ENCODE data around the gene HSPA8. TPM values are rescaled to one million over a fixed set of nuclear protein-coding genes. Genes with fewer than 3 reads are reported as not detected.
"Not testable (repeated sequence)": the region's sequence is repeated elsewhere in the genome, so short reads cannot be mapped to it uniquely, and the experiment has no call there.

The HSPA8 gene
- total RNA-seq, 1 donor from 2014 or later, result 1,278 TPM

DNA sequence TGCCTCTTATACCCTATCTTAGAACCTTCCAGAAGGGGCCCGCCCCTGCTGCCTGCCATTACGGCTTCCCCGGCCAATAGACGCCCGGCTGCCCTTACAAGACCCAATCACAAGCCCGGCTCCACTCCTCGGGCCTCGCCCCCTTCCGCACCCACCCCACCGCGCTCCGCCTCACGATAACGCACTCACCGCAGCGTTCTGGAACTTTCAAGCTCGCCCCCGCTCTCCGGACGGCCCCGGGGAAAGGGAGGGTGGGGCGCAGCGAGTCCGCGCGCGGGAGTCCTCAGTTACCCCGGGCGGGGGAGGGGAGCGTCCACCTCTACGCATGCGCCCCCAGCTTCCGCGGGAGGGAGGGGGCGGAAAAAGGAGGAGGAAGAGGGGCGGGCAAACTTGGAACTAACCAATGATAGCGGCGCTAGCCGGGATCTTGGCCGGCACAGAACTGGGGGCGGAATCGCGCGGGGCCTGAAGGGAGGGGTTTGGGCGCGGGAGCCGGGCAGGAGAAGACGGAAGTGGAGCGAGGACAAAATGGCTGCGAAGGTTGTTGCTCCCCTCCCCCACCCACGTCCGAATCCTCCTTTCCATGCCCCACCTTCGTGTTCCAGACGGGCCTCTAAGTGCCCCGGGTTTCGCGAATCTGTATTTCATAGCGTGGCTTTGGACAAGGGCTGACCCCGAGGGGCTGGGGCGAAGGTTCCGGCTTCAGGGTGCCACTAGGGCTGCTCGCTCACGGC lies 389 bp upstream of the HSPA8 start:
- no peaks in the 10 kb centered on the region for H3K27me3 Mint-ChIP-seq
- H3K4me3 Mint-ChIP-seq, result peak overlapping the region; percentile 97
- peaks cover 69% of the 10 kb centered on the region for H3K4me1 Mint-ChIP-seq
- intact Hi-C loops (cut with micrococcal nuclease), result loop anchor here (1.0 to 10.0 kb wide), 10 partner anchors 8 to 1770 kb away; partner anchors contain the start of genes JHY, SC5D, SORL1 and SORL1-AS1
- peaks cover 61% of the 10 kb centered on the region for H3K36me3 Mint-ChIP-seq (ENCODE audit: low read depth)
- ATAC-seq (ENCODE audit: low read depth), result peak; percentile 82
- ChIA-PET CTCF (interaction anchor here (1.0 kb wide), 1 partner anchor 8 kb away, joined by 3 read pairs; no protein-coding TSS in a partner anchor), POLR2A (interaction anchor here (0.6 to 2.6 kb wide), 34 partner anchors 9 to 1975 kb away, joined by 3 to 30 read pairs (median 4); partner anchors contain the start of genes SC5D and ZNF202)
- H3K9me3 Mint-ChIP-seq, result no peaks in the 10 kb centered on the region
- H3K27ac Mint-ChIP-seq, result peak overlapping the region; percentile 100
- TF ChIP-seq, protein P1, sequence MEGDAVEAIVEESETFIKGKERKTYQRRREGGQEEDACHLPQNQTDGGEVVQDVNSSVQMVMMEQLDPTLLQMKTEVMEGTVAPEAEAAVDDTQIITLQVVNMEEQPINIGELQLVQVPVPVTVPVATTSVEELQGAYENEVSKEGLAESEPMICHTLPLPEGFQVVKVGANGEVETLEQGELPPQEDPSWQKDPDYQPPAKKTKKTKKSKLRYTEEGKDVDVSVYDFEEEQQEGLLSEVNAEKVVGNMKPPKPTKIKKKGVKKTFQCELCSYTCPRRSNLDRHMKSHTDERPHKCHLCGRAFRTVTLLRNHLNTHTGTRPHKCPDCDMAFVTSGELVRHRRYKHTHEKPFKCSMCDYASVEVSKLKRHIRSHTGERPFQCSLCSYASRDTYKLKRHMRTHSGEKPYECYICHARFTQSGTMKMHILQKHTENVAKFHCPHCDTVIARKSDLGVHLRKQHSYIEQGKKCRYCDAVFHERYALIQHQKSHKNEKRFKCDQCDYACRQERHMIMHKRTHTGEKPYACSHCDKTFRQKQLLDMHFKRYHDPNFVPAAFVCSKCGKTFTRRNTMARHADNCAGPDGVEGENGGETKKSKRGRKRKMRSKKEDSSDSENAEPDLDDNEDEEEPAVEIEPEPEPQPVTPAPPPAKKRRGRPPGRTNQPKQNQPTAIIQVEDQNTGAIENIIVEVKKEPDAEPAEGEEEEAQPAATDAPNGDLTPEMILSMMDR (IDR thresholded peaks at IDR 0.05), result no peak
- peak; percentile 98 for DNase-seq

DNA sequence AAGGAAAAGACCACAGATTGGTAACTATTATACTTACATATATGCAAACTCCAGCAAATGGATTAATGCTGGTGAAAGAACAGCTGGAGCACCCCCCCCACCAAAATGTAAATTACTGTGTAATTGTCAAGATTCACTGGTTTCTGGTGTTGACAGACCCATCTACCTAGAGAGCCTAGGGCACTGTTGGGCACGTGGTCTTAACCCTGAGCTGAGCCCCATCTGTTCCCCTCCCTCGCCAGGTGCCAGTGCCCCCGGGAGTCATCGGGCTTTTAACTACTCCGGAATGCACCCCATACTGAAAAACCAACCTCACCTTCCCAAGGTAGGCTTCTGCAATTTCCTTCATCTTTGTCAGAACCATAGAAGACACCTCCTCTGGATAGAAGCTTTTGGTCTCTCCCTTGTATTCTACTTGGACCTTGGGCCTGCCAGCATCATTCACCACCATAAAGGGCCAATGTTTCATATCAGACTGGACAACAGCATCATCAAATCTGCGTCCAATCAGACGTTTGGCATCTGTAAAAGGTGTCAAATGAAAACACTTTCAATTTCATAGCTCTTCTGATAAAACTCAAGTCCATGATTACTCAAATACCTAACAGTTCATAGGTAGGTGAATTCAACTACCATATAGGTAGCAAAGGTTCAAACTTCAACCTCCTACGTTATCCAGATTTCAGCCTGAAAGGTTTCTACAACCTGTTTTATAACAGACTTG lies 1.5 kb downstream of the HSPA8 start:
- ATAC-seq (ENCODE audit: low read depth) (no peak), DNase-seq (no peak)
- Mint-ChIP-seq H3K9me3 (no peaks in the 10 kb centered on the region), H3K4me3 (peak overlapping the region; percentile 97), H3K27me3 (no peaks in the 10 kb centered on the region), H3K4me1 (peaks cover 79% of the 10 kb centered on the region), H3K36me3 (ENCODE audit: low read depth) (peaks cover 76% of the 10 kb centered on the region), H3K27ac (peak overlapping the region; percentile 100)
- TF ChIP-seq, protein P1 (IDR thresholded peaks at IDR 0.05), result no peak
- intact Hi-C loops (cut with micrococcal nuclease), result loop anchor here (5.0 to 10.0 kb wide), 4 partner anchors 346 to 1687 kb away; partner anchors contain the start of genes SORL1, SORL1-AS1 and UBASH3B
- ChIA-PET CTCF (interaction anchor here (0.9 to 1.5 kb wide), 4 partner anchors 9 to 197 kb away, joined by 3 to 5 read pairs (median 4); no protein-coding TSS in a partner anchor), POLR2A (interaction anchor here (0.6 to 2.1 kb wide), 3 partner anchors 9 to 13 kb away, joined by 5 to 9 read pairs (median 6); no protein-coding TSS in a partner anchor)

DNA sequence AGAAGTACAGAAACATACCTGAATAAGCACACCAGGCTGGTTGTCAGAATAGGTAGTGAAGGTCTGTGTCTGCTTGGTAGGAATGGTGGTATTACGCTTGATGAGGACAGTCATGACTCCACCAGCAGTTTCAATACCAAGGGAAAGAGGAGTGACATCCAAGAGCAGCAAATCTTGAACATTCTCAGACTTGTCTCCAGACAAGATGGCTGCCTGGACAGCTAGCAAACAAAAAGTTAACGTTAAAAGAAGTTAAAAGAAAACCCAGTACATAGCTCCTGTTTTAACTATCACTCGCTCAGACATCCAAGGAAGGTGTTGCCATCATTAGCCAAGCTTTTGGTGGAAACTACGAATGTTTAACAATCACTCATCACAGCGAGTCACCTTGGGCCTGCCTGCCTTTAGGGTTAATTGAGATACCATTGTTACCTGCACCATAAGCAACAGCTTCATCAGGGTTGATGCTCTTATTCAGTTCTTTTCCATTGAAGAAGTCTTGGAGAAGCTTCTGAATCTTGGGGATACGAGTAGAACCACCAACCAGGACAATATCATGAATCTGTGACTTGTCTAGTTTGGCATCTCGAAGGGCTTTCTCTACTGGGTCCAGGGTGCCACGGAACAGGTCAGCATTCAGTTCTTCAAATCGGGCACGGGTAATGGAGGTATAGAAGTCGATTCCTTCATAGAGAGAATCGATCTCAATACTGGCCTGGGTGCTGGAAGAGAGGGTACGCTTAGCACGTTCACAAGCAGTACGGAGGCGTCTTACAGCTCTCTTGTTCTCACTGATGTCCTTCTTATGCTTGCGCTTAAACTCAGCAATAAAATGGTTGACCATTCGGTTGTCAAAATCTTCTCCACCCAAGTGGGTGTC lies 2.7 kb downstream of the HSPA8 start:
- CTCF ChIA-PET, result interaction anchor here (1.5 kb wide), 1 partner anchor 36 kb away, joined by 5 read pairs; no protein-coding TSS in a partner anchor
- ATAC-seq (ENCODE audit: low read depth); intact Hi-C loops (cut with micrococcal nuclease); DNase-seq; H3K9me3 Mint-ChIP-seq; H3K27me3 Mint-ChIP-seq: not testable (repeated sequence)
- POLR2A ChIA-PET, result interaction anchor here (0.6 kb wide), 2 partner anchors 8 to 10 kb away, joined by 5 to 6 read pairs; no protein-coding TSS in a partner anchor
- peaks cover 81% of the 10 kb centered on the region for H3K4me1 Mint-ChIP-seq
- peak overlapping the region; percentile 97 for H3K4me3 Mint-ChIP-seq
- H3K27ac Mint-ChIP-seq, result peak overlapping the region; percentile 100
- peaks cover 83% of the 10 kb centered on the region for H3K36me3 Mint-ChIP-seq (ENCODE audit: low read depth)

DNA sequence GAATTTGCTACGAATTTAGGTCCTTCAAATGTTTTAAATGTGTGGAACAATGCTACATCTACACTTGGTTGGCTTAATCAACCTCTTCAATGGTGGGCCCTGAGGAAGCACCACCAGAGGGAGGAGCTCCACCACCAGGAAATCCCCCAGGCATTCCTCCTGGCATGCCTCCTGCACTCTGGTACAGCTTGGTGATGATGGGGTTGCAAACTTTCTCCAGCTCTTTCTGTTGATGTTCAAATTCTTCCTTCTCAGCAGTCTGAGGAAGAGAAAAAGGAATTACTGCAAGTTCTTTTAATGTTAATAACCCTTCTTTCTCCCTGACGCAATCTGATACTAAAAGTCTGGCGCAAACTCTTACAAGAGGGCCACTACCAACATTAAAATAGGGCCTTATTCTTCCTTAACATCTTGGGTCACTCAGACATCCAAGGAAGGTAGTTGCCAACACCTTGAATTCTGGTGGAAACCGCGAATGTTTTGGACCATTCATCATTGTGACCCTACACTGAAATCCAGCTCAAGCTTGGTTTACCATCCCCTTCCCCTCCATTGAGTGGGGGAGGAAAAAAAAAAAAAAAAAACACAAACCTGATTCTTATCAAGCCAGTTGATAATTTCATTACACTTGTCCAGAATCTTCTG lies 4.2 kb downstream of the HSPA8 start:
- H3K27me3 Mint-ChIP-seq, result no peaks in the 10 kb centered on the region
- ATAC-seq (ENCODE audit: low read depth), result no peak
- peaks cover 76% of the 10 kb centered on the region for H3K4me1 Mint-ChIP-seq
- no peak for DNase-seq
- peaks cover 87% of the 10 kb centered on the region for H3K36me3 Mint-ChIP-seq (ENCODE audit: low read depth)
- H3K9me3 Mint-ChIP-seq, result no peaks in the 10 kb centered on the region
- intact Hi-C loops (cut with micrococcal nuclease), result no loop called here
- TF ChIP-seq, protein P1 (IDR thresholded peaks at IDR 0.05), result no peak
- peak overlapping the region; percentile 97 for H3K4me3 Mint-ChIP-seq
- H3K27ac Mint-ChIP-seq, result peak overlapping the region; percentile 100
- ChIA-PET CTCF (interaction anchor here (1.0 to 1.5 kb wide), 3 partner anchors 8 to 37 kb away, joined by 3 to 5 read pairs (median 4); no protein-coding TSS in a partner anchor), POLR2A (interaction anchor here (0.6 to 0.7 kb wide), 2 partner anchors 37 to 45 kb away, joined by 5 to 8 read pairs; no protein-coding TSS in a partner anchor)
